Parathyroid adenoma (tissue), 2 donors: ENCODE data around the gene MROH8.

Source experiments
- H2AFZ ChIP-seq: fragments of 300-600 bp; sonication (generic); one replicate; pipeline ENCODE4 v1.7.0; 2017; ENCODE audit warnings: antibody characterized with exemption, mild to moderate bottlenecking
- H3K27ac ChIP-seq: fragments of 300-600 bp; sonication (generic); one replicate; pipeline ENCODE4 v1.7.0; 2017
- H3K27me3 ChIP-seq: fragments of 300-600 bp; sonication (generic); one replicate; pipeline ENCODE4 v1.7.0; 2017; ENCODE audit warnings: low read length; ENCODE audit not compliant: control insufficient read depth, insufficient read depth
- H3K36me3 ChIP-seq: fragments of 300-600 bp; sonication (generic); one replicate; pipeline ENCODE4 v1.7.0; 2017; ENCODE audit warnings: low read length; ENCODE audit not compliant: control insufficient read depth, insufficient read depth
- H3K4me1 ChIP-seq: fragments of 300-600 bp; sonication (generic); one replicate; pipeline ENCODE4 v1.7.0; 2017; ENCODE audit warnings: control low read depth
- H3K4me2 ChIP-seq: fragments of 300-600 bp; sonication (generic); one replicate; pipeline ENCODE4 v1.7.0; 2017; ENCODE audit warnings: low read length
- H3K4me3 ChIP-seq: fragments of 300-600 bp; sonication (generic); one replicate; pipeline ENCODE4 v1.7.0; 2017; ENCODE audit warnings: low read depth, low read length
- H3K79me2 ChIP-seq: fragments of 300-600 bp; sonication (generic); one replicate; pipeline ENCODE4 v1.7.0; 2017; ENCODE audit warnings: control low read depth
- H3K9ac ChIP-seq: fragments of 300-600 bp; sonication (generic); one replicate; pipeline ENCODE4 v1.7.0; 2017; ENCODE audit warnings: mild to moderate bottlenecking
- H3K9me3 ChIP-seq: fragments of 300-600 bp; sonication (generic); one replicate; pipeline ENCODE4 v1.7.0; 2017; ENCODE audit warnings: low read length; ENCODE audit not compliant: control insufficient read depth
- CTCF ChIP-seq: fragments of 300-600 bp; sonication (generic); IDR thresholded peaks from one replicate; pipeline ENCODE4 v1.7.0; 2017; ENCODE audit warnings: antibody characterized with exemption, mild to moderate bottlenecking
- donor health status: primary hyperparathyroidism.

The MROH8 gene

GRCh38 chr20:37200926-37201826, 21.8 kb upstream of the MROH8 start:
- H3K79me2 ChIP-seq: peaks cover 12% of the 10 kb centered on the region
- no peak overlapping the region for H2AFZ ChIP-seq
- TF ChIP-seq CTCF: no peak
- H3K27ac ChIP-seq: no peak overlapping the region
- peaks cover 3% of the 10 kb centered on the region for H3K4me1 ChIP-seq
- H3K4me2 ChIP-seq: no peak overlapping the region
- no peaks in the 10 kb centered on the region for H3K27me3 ChIP-seq
- H3K4me3 ChIP-seq: no peak overlapping the region
- H3K9me3 ChIP-seq: no peaks in the 10 kb centered on the region
- no peaks in the 10 kb centered on the region for H3K36me3 ChIP-seq
- no peak overlapping the region for H3K9ac ChIP-seq

GRCh38 chr20:37200376-37200775, 21.0 kb upstream of the MROH8 start:
- no peaks in the 10 kb centered on the region for H3K27me3 ChIP-seq
- H3K36me3 ChIP-seq: no peaks in the 10 kb centered on the region
- H3K9me3 ChIP-seq: no peaks in the 10 kb centered on the region
- peaks cover 18% of the 10 kb centered on the region for H3K79me2 ChIP-seq
- no peak overlapping the region for H2AFZ ChIP-seq
- no peak overlapping the region for H3K27ac ChIP-seq
- TF ChIP-seq CTCF: no peak
- no peak overlapping the region for H3K4me3 ChIP-seq
- peaks cover 3% of the 10 kb centered on the region for H3K4me1 ChIP-seq
- no peak overlapping the region for H3K4me2 ChIP-seq
- no peak overlapping the region for H3K9ac ChIP-seq

- Histone ChIP-seq H3K79me2 (peaks cover 20% of the 10 kb centered on the region), H3K4me2 (no peak overlapping the region), H3K9me3 (no peaks in the 10 kb centered on the region), H3K4me3 (no peak overlapping the region), H3K9ac (no peak overlapping the region), H3K4me1 (no peaks in the 10 kb centered on the region), H2AFZ (no peak overlapping the region), H3K36me3 (no peaks in the 10 kb centered on the region), H3K27ac (no peak overlapping the region), H3K27me3 (no peaks in the 10 kb centered on the region)
- TF ChIP-seq CTCF: no peak
Measured at GRCh38 chr20:37198932-37199660, 19.7 kb upstream of the MROH8 start.

GRCh38 chr20:37194621-37195417, 15.5 kb upstream of the MROH8 start:
- no peak overlapping the region for H2AFZ ChIP-seq
- no peaks in the 10 kb centered on the region for H3K9me3 ChIP-seq
- H3K79me2 ChIP-seq: peaks cover 42% of the 10 kb centered on the region
- H3K27me3 ChIP-seq: no peaks in the 10 kb centered on the region
- no peak for TF ChIP-seq CTCF
- H3K27ac ChIP-seq: no peak overlapping the region
- H3K4me1 ChIP-seq: peaks cover 6% of the 10 kb centered on the region
- no peak overlapping the region for H3K9ac ChIP-seq
- H3K4me3 ChIP-seq: no peak overlapping the region
- H3K36me3 ChIP-seq: no peaks in the 10 kb centered on the region
- no peak overlapping the region for H3K4me2 ChIP-seq
